HG03457 (cell line): ENCODE results near the gene CCDC183.
"Not testable (repeated sequence)": the region's sequence is repeated elsewhere in the genome, so short reads cannot be mapped to it uniquely, and the experiment has no call there.

Source experiments
- ATAC-seq: cut with Tn5 transposase; IDR thresholded peaks from one replicate; pipeline ENCODE4 v1.9.1; 2021; ENCODE audit warnings: moderate number of reproducible peaks; ENCODE audit not compliant: unreplicated experiment

Gene CCDC183

DNA sequence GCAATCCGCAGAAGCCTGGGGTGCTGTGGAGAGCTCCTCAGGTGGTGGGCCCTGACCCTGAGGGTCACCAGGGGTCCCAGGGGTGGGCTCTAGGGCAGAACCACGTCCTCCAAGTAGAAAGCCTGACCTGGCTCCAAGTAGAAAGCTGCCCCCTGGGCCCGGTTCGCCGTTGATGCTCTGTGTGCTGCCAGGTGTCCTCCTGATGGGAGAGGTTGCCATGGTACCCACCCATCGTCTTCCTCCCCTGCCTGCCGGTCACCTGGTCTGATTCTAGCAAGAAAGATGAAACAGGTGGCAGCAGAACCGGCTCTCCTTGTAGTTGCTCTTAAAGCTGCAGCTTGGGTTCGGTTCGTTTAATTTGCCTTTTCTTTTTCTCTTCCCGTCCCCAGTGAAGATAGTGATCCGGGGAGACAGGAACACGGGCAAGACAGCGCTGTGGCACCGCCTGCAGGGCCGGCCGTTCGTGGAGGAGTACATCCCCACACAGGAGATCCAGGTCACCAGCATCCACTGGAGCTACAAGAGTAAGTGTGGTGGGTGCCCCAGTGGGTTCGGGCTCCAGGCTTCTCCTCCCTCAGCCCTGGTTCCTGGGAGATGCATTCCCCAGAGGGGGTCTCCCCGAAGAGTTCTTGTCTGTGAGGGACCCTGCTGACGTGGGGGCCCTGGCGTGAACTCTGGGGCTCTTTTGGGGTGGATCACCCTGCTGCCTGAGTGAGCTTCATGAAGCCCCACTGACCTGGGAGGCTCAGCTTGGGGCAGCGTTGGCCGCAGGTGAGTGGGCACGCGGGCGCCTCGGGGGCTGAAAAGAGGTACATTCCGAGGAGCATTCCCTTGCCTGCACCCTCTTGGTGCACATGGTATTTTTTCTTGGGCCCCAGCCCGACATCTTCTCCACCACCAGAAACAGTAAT is 27.3 kb downstream of the CCDC183 start:
- ATAC-seq: no peak

DNA sequence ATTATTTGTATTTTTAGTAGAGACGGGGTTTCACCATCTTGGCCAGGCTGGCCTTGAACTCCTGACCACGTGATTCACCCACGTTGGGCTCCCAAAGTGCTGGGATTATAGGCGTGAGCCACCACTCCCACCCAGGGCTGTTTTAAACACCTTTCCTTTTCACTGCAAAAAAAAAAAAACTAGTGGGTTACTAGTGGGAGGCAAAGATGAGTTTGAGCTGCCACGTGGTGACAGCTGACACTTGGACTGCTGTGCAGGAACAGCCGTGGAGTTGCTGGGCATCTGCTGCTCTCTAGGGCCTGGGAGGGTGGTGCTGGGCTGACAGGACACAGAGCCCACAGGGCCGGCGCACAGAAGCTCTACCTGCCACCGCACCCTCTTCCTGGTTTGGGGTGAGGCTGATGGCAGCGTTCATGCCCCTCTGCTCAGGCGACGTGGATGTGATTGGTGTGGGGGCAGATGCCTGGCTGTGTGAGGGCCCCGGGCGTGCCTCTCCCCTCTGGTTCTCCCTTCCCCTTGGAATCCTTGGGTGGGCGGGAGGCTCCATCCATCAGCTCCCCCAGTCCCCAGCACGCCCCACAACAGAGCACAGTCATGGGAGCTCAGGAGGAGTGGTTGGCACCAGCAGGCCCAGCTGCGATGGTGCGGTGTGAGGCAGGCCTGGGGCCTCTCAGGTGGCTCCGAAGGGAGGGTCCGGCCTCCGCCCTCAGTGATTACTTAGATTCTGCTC is 28.5 kb downstream of the CCDC183 start:
- ATAC-seq: no peak

DNA sequence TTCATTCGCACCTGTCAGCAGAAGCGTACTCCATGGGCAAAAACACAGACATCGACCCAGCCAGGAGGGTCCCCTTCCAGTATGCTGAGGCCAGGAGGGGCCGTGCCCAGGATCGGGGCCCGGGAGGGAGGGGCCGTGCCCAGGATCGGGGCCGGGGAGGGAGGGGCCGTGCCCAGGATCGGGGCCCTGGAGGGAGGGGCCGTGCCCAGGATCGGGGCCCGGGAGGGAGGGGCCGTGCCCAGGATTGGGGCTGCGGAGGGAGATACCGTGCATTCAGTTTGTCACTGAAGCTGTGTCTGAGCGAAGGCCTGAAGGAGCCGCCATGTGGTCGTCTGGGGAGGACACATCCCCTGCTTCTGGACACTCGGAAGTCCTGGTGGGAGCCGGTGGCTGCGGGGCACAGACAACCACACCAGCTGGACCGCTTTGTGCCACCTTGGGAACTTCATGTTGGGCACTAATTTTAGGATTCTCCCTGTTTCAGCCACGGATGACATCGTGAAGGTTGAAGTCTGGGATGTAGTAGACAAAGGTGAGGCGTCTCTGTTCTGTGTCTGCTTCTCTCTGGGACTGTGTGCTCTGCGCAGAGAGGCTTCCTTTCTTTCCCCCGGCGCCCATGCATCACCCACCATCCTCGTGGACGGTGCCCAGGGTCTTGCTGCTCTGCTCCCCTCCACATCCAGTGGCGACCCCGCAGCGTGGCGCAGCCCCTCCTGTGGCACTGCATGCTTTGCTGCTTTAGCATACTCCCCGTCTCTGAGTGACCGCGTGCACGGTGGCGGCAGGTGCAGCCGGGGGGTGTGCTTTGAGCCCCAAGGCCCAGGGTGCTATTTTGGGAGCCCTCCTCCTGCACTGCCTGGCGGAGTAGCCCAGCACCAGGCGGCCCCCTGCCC is 29.4 kb downstream of the CCDC183 start:
- ATAC-seq: no peak

DNA sequence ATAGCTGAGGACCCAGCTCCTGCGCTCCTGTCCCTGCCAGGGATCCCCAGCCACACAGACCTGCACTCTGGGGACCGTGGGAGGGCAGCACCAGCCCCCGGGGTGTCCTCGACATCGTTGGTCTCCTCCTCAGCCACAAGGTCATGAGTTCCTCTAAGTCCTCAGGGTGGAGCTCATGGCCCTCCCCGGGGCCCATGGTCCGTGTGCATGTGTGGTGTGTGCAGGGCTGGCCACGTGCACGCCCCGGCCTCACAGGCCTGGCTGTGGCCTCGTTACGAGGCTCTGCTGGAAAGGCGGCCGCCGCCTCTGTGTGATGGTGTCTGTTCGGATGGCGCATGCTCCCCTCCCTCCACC is 30.0 kb downstream of the CCDC183 start:
- no peak for ATAC-seq

DNA sequence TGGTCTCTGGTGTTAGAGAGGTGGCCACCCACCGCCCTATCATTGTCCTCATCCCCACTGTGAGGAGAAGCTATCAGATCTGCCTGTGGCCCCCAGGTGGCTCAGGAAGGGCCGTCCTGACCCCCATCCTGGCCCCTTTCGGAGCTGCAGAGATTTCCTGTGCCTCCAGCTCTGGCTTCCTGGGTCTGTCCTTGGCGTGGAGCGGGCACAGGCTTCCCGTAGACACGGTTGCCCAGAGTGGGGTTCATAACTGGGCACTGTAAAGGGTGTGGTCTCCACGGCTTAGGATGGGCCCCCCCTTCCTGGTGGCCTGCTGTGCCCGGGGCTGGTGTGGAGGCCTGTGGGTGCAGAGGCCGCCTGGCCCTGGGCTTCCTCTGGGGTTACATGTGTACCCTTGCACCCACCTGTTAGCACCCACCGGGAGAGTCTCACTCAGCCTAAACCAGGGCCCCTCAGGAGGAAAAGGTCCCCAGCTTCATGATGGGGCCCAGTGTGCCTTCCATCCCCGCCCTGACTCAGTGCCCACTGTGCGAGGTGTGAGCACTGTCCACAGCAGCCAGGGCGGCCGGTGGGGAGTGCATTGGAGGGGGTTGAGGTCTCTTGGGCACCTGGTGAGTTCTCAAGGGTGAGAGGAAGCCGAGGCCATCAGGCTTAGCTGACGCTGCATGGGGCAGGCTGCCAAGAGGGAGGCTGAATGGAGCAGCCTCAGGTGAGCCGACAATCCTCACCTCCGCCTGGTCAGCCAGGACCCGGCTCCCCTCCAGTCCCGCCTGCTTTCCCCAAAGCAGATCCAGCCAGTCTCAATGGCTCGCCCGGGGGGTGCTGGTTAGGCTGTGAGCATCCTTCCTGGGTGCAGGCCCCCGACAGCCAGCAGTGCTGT is 30.8 kb downstream of the CCDC183 start:
- no peak for ATAC-seq

DNA sequence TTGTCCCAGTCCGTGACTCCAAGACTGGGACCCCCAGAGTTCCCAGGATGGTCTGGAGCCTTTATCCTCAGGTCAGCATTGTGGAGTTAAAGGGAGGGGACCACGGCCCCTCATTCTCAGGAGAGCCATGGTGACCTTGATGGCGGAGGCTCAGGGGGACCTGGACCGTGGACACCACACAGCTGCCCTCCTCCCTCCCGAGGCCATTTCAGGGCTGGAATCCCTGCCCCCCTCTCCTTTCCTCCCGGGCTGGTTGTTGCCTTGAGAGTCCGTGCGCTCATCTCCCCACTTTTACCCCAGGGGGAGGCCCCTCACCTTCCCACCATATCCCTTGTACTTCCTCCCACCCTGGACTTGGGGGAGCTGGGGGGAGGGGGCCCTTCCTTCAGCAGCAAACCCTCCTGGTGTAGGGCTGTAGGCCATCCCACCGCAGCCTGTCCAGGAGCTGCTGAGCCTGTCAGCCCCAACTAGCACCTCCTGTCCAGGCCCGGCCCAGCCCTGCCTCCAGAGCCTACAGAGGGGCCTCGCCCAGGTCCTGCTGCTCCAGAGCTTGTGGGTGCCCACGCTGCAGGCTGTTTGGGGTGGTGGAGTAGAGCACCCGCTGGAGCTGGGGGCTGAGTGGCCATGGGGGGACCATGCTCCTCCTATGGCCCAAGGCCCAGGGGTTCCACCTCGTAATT is 31.8 kb downstream of the CCDC183 start:
- no peak for ATAC-seq

DNA sequence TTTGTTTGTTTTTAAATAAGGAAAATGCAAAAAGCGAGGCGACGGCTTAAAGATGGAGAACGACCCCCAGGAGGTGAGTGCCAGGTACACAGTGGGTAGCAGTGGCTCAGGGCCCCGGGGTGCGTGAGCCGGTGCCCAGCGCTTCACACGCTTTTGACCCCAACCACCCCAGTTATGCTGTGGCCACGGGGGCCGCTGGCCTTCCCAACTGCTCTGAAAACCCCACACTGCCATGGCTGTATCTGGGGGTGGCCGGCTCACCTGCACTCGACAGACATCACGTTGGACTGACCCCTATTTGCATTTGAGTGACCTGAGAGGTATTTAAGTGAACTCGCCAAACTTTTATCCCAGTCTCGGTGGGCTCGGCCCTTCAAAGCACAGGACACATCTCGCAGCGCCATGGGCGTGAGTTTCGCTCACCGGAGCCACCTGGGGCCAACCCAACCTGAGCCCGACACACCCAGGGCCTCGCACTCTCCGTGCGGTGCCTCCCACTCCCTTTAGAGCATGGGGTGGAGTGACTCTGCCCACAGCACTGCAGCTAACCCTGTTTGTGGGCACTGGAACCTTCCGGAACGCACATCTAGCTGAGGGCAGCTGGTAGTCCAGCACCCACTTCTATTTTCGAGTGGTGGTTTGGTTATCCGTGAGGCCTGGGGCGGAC is 32.5 kb downstream of the CCDC183 start:
- ATAC-seq: no peak

DNA sequence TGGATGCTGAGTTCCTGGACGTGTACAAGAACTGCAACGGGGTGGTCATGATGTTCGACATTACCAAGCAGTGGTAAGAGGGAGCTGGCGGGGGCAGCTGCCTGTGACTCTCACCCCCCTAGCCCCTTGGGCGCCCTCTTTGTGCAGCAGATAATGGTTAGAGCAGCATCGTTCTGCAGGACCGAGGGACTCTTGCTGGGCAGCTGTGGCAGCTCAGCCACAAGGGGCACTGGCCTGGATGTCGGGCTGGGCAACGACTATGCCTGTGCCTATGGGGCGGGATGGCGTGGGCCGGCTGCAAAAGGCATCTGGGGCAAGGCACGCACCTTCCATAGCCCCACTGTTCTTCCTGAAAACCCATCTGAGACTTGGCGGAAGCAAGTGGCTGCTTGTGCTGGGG is 33.3 kb downstream of the CCDC183 start:
- ATAC-seq: no peak

DNA sequence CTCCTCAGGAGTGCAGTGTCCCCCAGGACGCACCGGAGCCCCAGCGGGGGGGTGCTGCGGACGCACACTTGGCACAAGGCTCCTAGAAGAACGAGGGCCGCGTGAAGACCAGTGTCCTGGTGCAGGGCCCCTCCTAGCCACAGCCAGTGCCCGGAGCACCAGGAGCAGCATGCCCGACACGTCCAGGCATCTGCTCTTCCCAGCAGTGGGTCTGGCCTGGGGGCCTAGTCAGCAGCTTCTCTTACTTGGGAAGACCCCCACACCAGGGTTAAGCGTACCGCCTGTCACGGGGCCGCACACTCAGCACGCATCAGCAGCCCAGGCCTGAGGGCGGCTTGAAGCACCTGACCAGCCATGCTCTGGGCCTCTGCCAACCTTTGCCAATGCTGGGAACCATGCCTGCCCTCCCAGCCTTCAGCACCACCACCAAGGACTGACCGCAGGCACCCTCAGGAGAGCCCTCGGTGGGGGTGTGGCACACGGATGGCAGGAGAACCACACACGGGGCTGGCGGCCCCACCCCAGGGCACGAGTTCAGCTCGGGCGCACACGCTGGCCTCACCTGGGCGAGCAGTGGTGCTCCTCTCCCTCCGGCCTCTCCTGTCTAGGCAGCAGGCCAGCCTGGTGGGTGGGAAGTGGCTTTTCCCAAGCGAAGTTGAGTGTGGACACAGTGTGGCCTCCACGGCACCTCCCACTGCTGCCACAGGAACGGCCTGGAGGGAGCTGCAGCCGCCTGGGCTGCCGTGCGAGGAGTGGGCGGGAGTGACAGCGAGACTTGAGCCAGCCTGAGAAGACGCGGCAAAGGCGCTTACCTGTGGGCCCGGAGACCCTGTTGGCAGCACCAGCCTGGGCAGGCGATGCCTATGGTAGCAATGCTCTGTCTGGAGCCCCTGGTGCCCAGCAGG is 34.1 kb downstream of the CCDC183 start:
- no peak for ATAC-seq

DNA sequence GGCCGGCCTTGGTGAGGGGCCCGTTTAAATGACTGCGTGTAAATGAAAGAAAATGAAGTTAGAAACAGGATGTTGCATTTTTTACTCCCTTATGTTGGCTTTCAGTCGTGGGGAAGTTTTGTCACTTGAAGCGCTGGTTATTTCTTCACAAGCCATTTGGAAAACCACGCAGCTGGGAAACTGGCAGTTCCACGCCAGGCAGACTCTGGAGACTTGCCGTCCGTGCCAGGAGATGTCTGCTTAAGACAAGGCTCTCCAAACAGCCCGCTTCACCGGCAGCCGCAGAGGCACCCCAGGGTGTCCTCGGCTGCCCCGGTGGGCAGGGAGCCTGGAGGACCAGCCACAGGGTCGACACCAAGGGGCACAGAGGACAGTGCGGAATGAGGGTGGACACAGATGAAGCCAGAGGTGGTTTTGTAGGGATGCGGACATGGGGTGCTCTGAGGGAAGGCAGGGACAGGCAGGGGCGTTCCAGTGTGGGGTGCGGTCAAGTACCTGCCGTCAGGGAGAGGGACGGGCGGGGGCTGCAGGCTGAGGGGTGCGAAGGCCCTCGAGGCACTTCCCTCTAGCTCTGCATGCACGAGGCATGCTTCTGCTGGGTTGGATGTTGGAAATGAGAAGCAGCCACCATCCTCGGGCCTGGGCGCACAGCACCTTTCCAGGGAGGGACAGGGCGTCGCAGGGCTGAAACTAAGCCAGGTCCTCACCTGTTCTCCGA is 35.0 kb downstream of the CCDC183 start:
- ATAC-seq: no peak

DNA sequence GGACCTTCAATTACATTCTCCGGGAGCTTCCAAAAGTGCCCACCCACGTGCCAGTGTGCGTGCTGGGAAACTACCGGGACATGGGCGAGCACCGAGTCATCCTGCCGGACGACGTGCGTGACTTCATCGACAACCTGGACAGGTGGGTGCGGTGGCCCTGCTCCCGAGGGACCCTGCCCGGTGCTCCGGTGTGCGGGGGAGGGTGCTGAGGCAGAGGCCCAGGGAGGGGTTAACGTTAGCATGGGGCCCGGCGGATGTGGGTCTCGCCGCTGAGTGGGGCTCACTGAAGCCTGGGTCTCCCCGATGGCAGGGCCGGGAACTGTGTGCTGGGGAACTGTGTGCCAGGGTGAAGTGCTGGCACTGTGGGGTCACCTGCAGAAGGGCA is 35.6 kb downstream of the CCDC183 start:
- no peak for ATAC-seq

DNA sequence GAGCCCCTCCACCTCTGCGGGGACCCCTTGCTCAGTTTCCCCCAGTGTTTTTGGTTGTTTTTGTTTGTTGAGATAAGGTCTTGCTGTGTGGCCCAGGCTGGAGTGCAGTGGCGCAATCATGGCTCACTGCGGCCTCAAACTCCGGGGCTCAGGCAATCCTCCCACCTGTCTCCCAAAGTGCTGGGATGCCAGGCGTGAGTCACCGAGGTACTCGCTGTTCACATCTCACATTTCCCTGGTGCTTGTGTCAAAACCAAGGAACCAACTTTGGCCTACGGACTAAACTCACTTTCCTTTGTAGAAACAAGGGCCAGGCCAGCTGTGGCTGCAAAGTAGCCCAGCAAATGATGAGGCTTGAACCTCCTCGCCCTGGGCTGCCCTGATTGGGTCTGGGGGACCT is 36.4 kb downstream of the CCDC183 start:
- no peak for ATAC-seq

DNA sequence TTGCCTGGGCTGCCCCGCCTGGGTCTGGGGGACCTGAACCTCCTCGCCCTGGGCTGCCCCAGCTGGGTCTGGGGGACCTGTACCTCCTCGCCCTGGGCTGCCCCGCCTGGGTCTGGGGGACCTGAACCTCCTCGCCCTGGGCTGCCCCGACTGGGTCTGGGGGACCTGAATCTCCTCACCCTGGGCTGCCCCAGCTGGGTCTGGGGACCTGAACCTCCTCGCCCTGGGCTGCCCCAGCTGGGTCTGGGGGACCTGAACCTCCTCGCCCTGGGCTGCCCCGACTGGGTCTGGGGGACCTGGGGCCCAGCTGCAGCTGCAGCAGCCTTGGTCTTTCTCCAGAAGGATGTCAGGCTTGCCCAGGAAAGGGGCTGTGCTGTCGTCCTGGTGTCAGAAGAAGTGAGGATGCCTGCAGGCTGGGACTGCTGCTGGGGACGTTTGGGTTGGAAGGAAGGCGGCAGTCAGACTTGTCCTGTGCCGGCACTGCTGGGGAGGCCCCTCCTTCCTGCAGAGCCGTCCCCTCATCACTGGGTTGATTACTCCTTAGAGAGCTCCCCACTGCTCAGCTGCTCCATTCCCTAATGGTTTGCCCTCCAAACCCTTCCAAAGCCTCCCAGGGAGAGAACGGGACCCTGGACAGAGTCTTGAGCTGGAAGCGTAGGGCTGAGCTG is 37.4 kb downstream of the CCDC183 start:
- not testable (repeated sequence) for ATAC-seq

DNA sequence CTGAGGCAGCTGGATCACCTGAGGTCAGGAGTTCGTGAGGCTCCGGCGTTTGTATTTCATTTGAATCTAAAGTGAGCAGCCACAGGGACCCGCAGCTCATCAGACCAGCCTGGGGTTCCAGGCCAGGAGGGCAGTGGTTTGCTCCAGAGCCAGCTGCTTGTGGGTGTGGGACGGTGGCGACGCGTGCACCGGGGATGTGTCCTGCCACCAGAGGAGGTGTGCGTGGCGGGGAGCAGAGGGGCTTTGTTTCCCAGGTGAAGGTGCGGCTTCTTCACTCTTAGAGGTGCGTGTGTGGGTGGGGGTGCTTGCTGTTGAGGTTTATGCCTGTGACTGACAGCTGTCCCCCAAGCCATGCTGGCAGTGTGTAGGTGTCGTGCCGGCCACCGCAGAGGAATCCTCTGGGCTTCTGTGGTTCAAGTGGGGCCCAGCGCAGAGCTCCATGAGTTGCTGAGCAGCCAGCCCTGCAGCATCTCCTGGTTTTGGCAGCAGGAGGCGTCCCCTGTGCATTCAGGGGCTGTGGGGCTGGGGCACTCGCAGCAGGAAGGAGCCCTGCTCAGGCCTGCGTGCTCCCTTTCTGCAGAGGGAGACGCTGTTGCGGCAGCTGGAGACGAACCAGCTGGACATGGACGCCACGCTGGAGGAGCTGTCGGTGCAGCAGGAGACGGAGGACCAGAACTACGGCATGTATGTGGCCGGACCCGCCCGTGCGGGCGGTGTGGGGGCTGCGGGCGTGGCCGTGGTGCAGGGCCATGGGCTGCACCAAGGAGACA is 39.2 kb downstream of the CCDC183 start:
- no peak for ATAC-seq

DNA sequence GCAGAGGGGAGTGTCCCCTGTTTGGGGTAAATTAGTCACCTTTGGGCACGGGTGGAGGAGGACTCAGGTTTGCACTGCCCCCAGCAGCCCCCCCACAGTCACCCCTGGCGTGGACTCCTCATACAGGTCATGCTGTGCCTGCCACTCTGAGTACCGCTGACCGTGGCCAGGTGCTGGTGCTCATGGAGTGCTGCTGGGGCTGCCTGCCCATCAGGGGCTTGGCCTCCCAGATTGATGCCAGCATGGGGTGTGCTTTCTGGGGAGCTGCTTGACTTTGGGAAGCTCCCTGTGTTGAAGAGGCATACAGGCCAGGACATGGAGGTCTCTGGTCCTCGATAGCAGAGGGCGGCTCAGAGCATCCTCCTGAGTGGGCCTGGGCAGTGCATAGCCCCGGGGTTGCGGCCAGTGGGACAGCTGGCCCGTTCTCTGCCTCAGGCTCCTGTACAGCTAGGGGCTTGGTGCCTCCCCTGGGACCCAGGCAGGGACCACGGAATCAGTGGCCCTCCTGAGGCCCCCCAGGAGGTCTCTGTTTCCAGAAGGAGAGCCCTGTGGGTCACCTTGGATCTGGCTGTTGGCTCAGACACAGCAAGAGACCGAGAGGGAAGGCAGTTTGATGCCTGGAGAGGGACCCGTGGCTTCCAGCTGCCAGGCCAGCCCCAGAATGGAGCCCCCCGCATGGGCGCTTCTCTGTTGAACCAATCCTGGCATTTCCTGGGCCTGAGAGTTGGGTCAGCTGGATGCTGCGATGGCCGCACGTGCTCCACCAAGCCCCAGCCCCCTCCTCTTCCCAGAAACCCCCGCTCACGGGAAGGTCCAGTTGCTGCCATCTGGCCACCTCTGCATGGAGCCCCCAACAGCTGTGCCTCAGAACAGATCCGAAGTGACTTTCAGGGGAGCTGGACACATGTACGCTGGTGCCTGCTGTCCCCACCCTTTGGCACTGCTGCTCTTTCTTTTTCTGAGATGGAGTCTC is 40.1 kb downstream of the CCDC183 start:
- no peak for ATAC-seq
